ENCODE results near the gene NQO2. TPM values are rescaled to one million over a fixed set of nuclear protein-coding genes. Genes with fewer than 3 reads are reported as not detected.

Gene NQO2
- total and polyA plus RNA-seq, 10 of the 15 experiments (the other 5 are each of a cell fraction or from before 2014, with no cell fraction given), result 0.55 to 2.6 (median 0.80) TPM

- Histone ChIP-seq H3K79me2 (ENCODE audit: control insufficient read depth, insufficient read depth, low read length) (no peaks in the 10 kb centered on the region), H3K4me1 (ENCODE audit: control insufficient read depth, insufficient read depth, low read length) (no peaks in the 10 kb centered on the region), H3K27ac (ENCODE audit: control insufficient read depth, insufficient read depth) (no peak overlapping the region), H3K27me3 (replicated peaks in 1 of 2; ENCODE audit: control insufficient read depth in 2 of 2, insufficient read depth in 2 of 2, low read length in 1 of 2) (peaks cover 2 to 18% of the 10 kb centered on the region in 2 experiments; a peak in 3 of 4 replicates), H3K4me2 (ENCODE audit: control insufficient read depth, insufficient read depth) (no peak overlapping the region), H3K9me3 (replicated peaks; ENCODE audit: control insufficient read depth, insufficient read depth, low read length) (peaks cover 1% of the 10 kb centered on the region), H4K20me1 (ENCODE audit: control insufficient read depth, insufficient read depth) (no peaks in the 10 kb centered on the region), H3K36me3 (ENCODE audit: control insufficient read depth in 2 of 2, insufficient read depth in 2 of 2, low read length in 1 of 2) (no peaks in the 10 kb centered on the region), H3K4me3 (no peak overlapping the region), H2AFZ (ENCODE audit: control insufficient read depth, low read depth, low read length) (no peak overlapping the region), H3K9ac (ENCODE audit: control insufficient read depth, insufficient read depth, low read length) (no peak overlapping the region)
- ATAC-seq, result no peak
- in situ Hi-C loops (cut with MboI) (no loop called here), intact Hi-C loops (cut with micrococcal nuclease; ENCODE audit: unreplicated experiment) (no loop called here)
- no TSS peak for BruUV-seq (replicated peaks)
- ChIA-PET POLR2A (no interaction called here), RAD21 (ENCODE audit: unreplicated experiment) (interaction anchor here (0.6 kb wide), 1 partner anchor 11 kb away, joined by 3 read pairs; no protein-coding TSS in a partner anchor), SMC1A (ENCODE audit: uncharacterized antibody, unreplicated experiment) (interaction anchor here (0.8 to 1.5 kb wide), 3 partner anchors 10 to 202 kb away, joined by 3 to 4 read pairs (median 4); no protein-coding TSS in a partner anchor), CTCF (interaction anchor here (1.2 kb wide), 2 partner anchors 10 to 24 kb away, joined by 3 to 5 read pairs; no protein-coding TSS in a partner anchor)
- no peak for FAIRE-seq
- no peak for DNase-seq (ENCODE audit: low read depth, low spot score)
- 15% methylated on average over 5 of the region's 5 CpGs for WGBS (ENCODE audit: insufficient coverage, insufficient replicate concordance, low lambda C conversion rate, missing lambda C conversion rate)
- TF ChIP-seq SP1 (IDR thresholded peaks at IDR 0.05; ENCODE audit: low read depth, low read length) (no peak), RELB (IDR thresholded peaks at IDR 0.05; ENCODE audit: low read depth) (no peak), ZNF622 (IDR thresholded peaks at IDR 0.05) (no peak), CUX1 (IDR thresholded peaks at IDR 0.05; ENCODE audit: insufficient replicate concordance, low read depth, low read length) (no peak), PBX3 (IDR thresholded peaks at IDR 0.05; ENCODE audit: insufficient replicate concordance, low read depth, low read length) (no peak), MEF2B (IDR thresholded peaks at IDR 0.05; ENCODE audit: partially characterized antibody, poor library complexity, severe bottlenecking) (no peak), JUND (IDR thresholded peaks at IDR 0.05; ENCODE audit: low read depth, low read length) (no peak), IRF4 (IDR thresholded peaks at IDR 0.05; ENCODE audit: low read depth, low read length) (no peak), STAT3 (IDR thresholded peaks at IDR 0.05; ENCODE audit: low read depth, low read length) (no peak), CTCF (IDR thresholded peaks at IDR 0.05 in 2 of 3, conservative IDR thresholded peaks at IDR 0.05 in 1 of 3; ENCODE audit: control insufficient read depth in 2 of 3, extremely low read depth in 1 of 3, insufficient read depth in 1 of 3, low read depth in 3 of 3, low read length in 3 of 3) (no peak), SUPT20H (IDR thresholded peaks at IDR 0.05; ENCODE audit: borderline replicate concordance, control insufficient read depth, low read depth, low read length) (no peak)
- TF ChIP-seq, protein P1, sequence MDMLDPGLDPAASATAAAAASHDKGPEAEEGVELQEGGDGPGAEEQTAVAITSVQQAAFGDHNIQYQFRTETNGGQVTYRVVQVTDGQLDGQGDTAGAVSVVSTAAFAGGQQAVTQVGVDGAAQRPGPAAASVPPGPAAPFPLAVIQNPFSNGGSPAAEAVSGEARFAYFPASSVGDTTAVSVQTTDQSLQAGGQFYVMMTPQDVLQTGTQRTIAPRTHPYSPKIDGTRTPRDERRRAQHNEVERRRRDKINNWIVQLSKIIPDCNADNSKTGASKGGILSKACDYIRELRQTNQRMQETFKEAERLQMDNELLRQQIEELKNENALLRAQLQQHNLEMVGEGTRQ (IDR thresholded peaks at IDR 0.05; ENCODE audit: borderline replicate concordance, low read depth, low read length), result no peak
Measured at GRCh38 chr6:2976060-2976459, 23.6 kb upstream of the NQO2 start.
